H1 (cell line): ENCODE data around the gene TGM2. TPM values are rescaled to one million over a fixed set of nuclear protein-coding genes. Genes with fewer than 3 reads are reported as not detected.

Experiments
- CTCF ChIA-PET: fragments of 300-600 bp; sonication (Branson Sonifier 250); formaldehyde crosslinking; loops from one replicate; lab custom pipeline; 2021; ENCODE audit not compliant: partially characterized antibody; lab: Charles Lee
- POLR2A ChIA-PET: fragments of 300-600 bp; sonication (Branson Sonifier 250); formaldehyde crosslinking; loops from one replicate; lab custom pipeline; 2021; ENCODE audit warnings: inconsistent platforms; ENCODE audit not compliant: partially characterized antibody; lab: Charles Lee
- DNase-seq, 2 experiments: peaks; one replicate each; pipeline versions ENCODE4 v3.0.0 to v3.0.0-alpha.2; 2010 to 2022; ENCODE audit warnings: low spot score in 2 of 2, low read depth in 1 of 2, mixed read lengths in 1 of 2
- FAIRE-seq: peaks from 2 replicates; lab custom pipeline; 2011; peaks lifted over from hg19 to GRCh38; lab: Jason Lieb, UNC
- H2AFZ ChIP-seq: 2 replicates; pipeline ENCODE4 v1.8.1; 2012; ENCODE audit warnings: low read length, inconsistent platforms
- H2AK5ac ChIP-seq: 2 replicates; pipeline ENCODE4 v1.6.1; 2013; ENCODE audit warnings: low read depth, low read length
- H2BK120ac ChIP-seq: replicated peaks from 2 replicates; pipeline ENCODE3; 2013; ENCODE audit warnings: low read depth, low read length, inconsistent platforms
- H2BK12ac ChIP-seq: 2 replicates; pipeline ENCODE4 v1.6.1; 2013; ENCODE audit warnings: low read depth, low read length
- H2BK15ac ChIP-seq: 2 replicates; pipeline ENCODE4 v1.6.1; 2013; ENCODE audit warnings: low read length
- H2BK20ac ChIP-seq: 2 replicates; pipeline ENCODE4 v1.6.1; 2013; ENCODE audit warnings: low read length
- H2BK5ac ChIP-seq: 2 replicates; pipeline ENCODE4 v1.6.1; 2013; ENCODE audit warnings: low read depth, low read length
- H3K14ac ChIP-seq: 2 replicates; pipeline ENCODE4 v1.6.1; 2013; ENCODE audit warnings: inconsistent platforms; ENCODE audit not compliant: insufficient read length
- H3K18ac ChIP-seq: 2 replicates; pipeline ENCODE4 v1.6.1; 2013; ENCODE audit warnings: low read length; ENCODE audit errors: extremely low read depth
- H3K23ac ChIP-seq: 2 replicates; pipeline ENCODE4 v1.6.1; 2013; ENCODE audit warnings: inconsistent platforms; ENCODE audit not compliant: insufficient read length
- H3K23me2 ChIP-seq: 2 replicates; pipeline ENCODE4 v1.6.1; 2013; ENCODE audit warnings: low read depth, low read length
- H3K27ac ChIP-seq: 2 replicates; pipeline ENCODE4 v1.6.1; 2011; ENCODE audit warnings: low read depth, low read length, inconsistent platforms
- H3K27me3 ChIP-seq, 4 experiments: replicated peaks in 1 of 4; 1 replicate in 1 of 4; 2 replicates in 3 of 4; pipeline versions ENCODE4 v1.6.1 to v1.8.1; 2011 to 2013; ENCODE audit warnings: low read length in 3 of 4, mild to moderate bottlenecking in 3 of 4, inconsistent platforms in 2 of 4, mixed read lengths in 2 of 4, moderate library complexity in 1 of 4; ENCODE audit not compliant: control insufficient read depth in 3 of 4, insufficient read depth in 3 of 4; ENCODE audit errors: extremely low read depth in 1 of 4
- H3K36me3 ChIP-seq, 4 experiments: 2 replicates each; pipeline versions ENCODE4 v1.6.1 to v1.8.1; 2011 to 2013; ENCODE audit warnings: mild to moderate bottlenecking in 4 of 4, low read length in 3 of 4, moderate library complexity in 2 of 4, control low read depth in 1 of 4, inconsistent platforms in 1 of 4; ENCODE audit not compliant: insufficient read depth in 4 of 4, control insufficient read depth in 2 of 4
- H3K4ac ChIP-seq: replicated peaks from 2 replicates; pipeline ENCODE3; 2013; ENCODE audit warnings: low read length, low read depth, mixed read lengths, inconsistent platforms; ENCODE audit not compliant: insufficient read length
- H3K4me1 ChIP-seq, 4 experiments: replicated peaks in 1 of 4; 1 replicate in 1 of 4; 2 replicates in 3 of 4; pipeline versions ENCODE4 v1.6.1 to v1.8.1; 2011 to 2013; ENCODE audit warnings: low read length in 3 of 4, inconsistent platforms in 2 of 4, mixed read lengths in 1 of 4; ENCODE audit not compliant: insufficient read depth in 4 of 4, control insufficient read depth in 3 of 4
- H3K4me2 ChIP-seq, 2 experiments: 2 replicates each; pipeline versions ENCODE4 v1.6.1 to v1.8.1; 2011 to 2013; ENCODE audit warnings: low read depth in 2 of 2, low read length in 2 of 2, control low read depth in 1 of 2, inconsistent platforms in 1 of 2, mild to moderate bottlenecking in 1 of 2; ENCODE audit not compliant: insufficient read depth in 1 of 2
- H3K4me3 ChIP-seq, 4 experiments: fragments of 200-600, 300-600 bp in 1 of 4; sonication (generic), shearing (Covaris generic), sonication (Bioruptor Twin) in 1 of 4; 2 replicates each; pipeline versions ENCODE4 v1.5.1 to v1.8.1; 2011 to 2016; ENCODE audit warnings: low read length in 4 of 4, low read depth in 3 of 4, control low read depth in 2 of 4, inconsistent platforms in 2 of 4, mild to moderate bottlenecking in 2 of 4, mixed read lengths in 1 of 4, moderate library complexity in 1 of 4; ENCODE audit not compliant: insufficient read depth in 2 of 4; ENCODE audit errors: extremely low read depth in 1 of 4
- H3K56ac ChIP-seq: replicated peaks from 2 replicates; pipeline ENCODE3; 2013; ENCODE audit warnings: low read depth, mild to moderate bottlenecking, mixed read lengths, low read length, inconsistent platforms; ENCODE audit not compliant: insufficient read length
- H3K79me1 ChIP-seq: 2 replicates; pipeline ENCODE4 v1.6.1; 2013; ENCODE audit warnings: low read depth, low read length, control low read depth
- H3K79me2 ChIP-seq, 2 experiments: 2 replicates each; pipeline versions ENCODE4 v1.6.1 to v1.8.1; 2012 to 2013; ENCODE audit warnings: low read length in 2 of 2, mild to moderate bottlenecking in 2 of 2, inconsistent platforms in 1 of 2; ENCODE audit not compliant: insufficient read depth in 2 of 2, control insufficient read depth in 1 of 2
- H3K9ac ChIP-seq, 4 experiments: replicated peaks in 1 of 4; 1 replicate in 1 of 4; 2 replicates in 3 of 4; pipeline versions ENCODE4 v1.6.1 to v1.8.1; 2011 to 2013; ENCODE audit warnings: low read depth in 3 of 4, low read length in 3 of 4, control low read depth in 2 of 4, mild to moderate bottlenecking in 2 of 4, moderate library complexity in 2 of 4, inconsistent platforms in 1 of 4; ENCODE audit errors: extremely low read depth in 1 of 4
- H3K9me3 ChIP-seq, 2 experiments: 2 replicates each; pipeline versions ENCODE4 v1.6.1 to v1.8.1; 2012 to 2013; ENCODE audit warnings: mild to moderate bottlenecking in 2 of 2, moderate library complexity in 2 of 2, control low read depth in 1 of 2, inconsistent platforms in 1 of 2, low read depth in 1 of 2, low read length in 1 of 2, mixed read lengths in 1 of 2; ENCODE audit not compliant: insufficient read depth in 2 of 2
- H4K20me1 ChIP-seq, 2 experiments: replicated peaks in 1 of 2; 2 replicates each; pipeline versions ENCODE3 to v1.8.1; 2011 to 2013; ENCODE audit warnings: inconsistent platforms in 2 of 2, low read length in 2 of 2, mild to moderate bottlenecking in 1 of 2; ENCODE audit not compliant: insufficient read depth in 2 of 2, control insufficient read depth in 1 of 2
- H4K5ac ChIP-seq: 2 replicates; pipeline ENCODE4 v1.6.1; 2013; ENCODE audit warnings: low read length, low read depth, mixed read lengths, inconsistent platforms; ENCODE audit not compliant: insufficient read length
- H4K8ac ChIP-seq: 2 replicates; pipeline ENCODE4 v1.8.0; 2013; ENCODE audit warnings: mild to moderate bottlenecking, moderate library complexity, low read length, inconsistent platforms; ENCODE audit not compliant: insufficient read depth; ENCODE audit errors: extremely low read depth
- H4K91ac ChIP-seq: replicated peaks from 2 replicates; pipeline ENCODE3; 2013; ENCODE audit warnings: low read length, mixed read lengths, inconsistent platforms; ENCODE audit not compliant: insufficient read length
- ATF2 ChIP-seq: IDR thresholded peaks from 2 replicates; pipeline ENCODE4 v1.6.1; 2012; ENCODE audit warnings: low read length, inconsistent platforms
- BCL11A ChIP-seq, 2 experiments: IDR thresholded peaks; one replicate each; pipeline ENCODE4 v1.6.1; 2011; ENCODE audit warnings: low read depth in 2 of 2, low read length in 2 of 2, mild to moderate bottlenecking in 2 of 2
- CTCF ChIP-seq, 3 experiments: IDR thresholded peaks; 1 replicate in 2 of 3; 2 replicates in 1 of 3; pipeline versions ENCODE4 v1.5.1 to v1.6.1; 2011; ENCODE audit warnings: low read length in 3 of 3, mild to moderate bottlenecking in 3 of 3, inconsistent platforms in 2 of 3, low read depth in 1 of 3, moderate library complexity in 1 of 3; ENCODE audit not compliant: insufficient read depth in 1 of 3; ENCODE audit errors: control extremely low read depth in 1 of 3
- KDM5A ChIP-seq: fragments of 200-600 bp; IDR thresholded peaks from 2 replicates; pipeline ENCODE4 v1.7.1; 2012; ENCODE audit warnings: mild to moderate bottlenecking, low read length, inconsistent platforms, mixed read lengths
- TCF12 ChIP-seq: IDR thresholded peaks from 2 replicates; pipeline ENCODE4 v1.6.1; 2011; ENCODE audit warnings: low read depth, mild to moderate bottlenecking, low read length
- ZNF274 ChIP-seq: IDR thresholded peaks from 2 replicates; pipeline ENCODE4 v1.7.0; 2012; ENCODE audit warnings: low read length, borderline replicate concordance; ENCODE audit errors: extremely low read depth
- WGBS, 2 experiments: shearing (Covaris generic) in 1 of 2; methylation state at CpG; one replicate each; pipeline versions ENCODE4 v1.1.6 to v1.1.7; 2013 to 2015; ENCODE audit warnings: low lambda C conversion rate in 2 of 2, mixed read lengths in 2 of 2, inconsistent platforms in 1 of 2, low coverage in 1 of 2, missing lambda C conversion rate in 1 of 2; ENCODE audit not compliant: insufficient replicate concordance in 2 of 2, insufficient coverage in 1 of 2, insufficient read length in 1 of 2; ENCODE audit errors: extremely low coverage in 1 of 2, missing lambda C conversion rate in 1 of 2; 5-methylcytosine and 5-hydroxymethylcytosine counted together
- polyA plus RNA-seq, 7 experiments: library from polyadenylated mRNA; depleted of rRNA in 3 of 7; stranded (reverse) in 5 of 7; unstranded in 2 of 7; fragments of >200 nt in 5 of 7; fragments of 200-250 nt in 2 of 7; gene quantifications; 1 replicate in 5 of 7; 2 replicates in 1 of 7; 4 replicates in 1 of 7; pipeline versions ENCODE4 v1.2.1 to v1.2.3, GENCODE V29; 2011 to 2013; ENCODE audit warnings: missing spikeins in 2 of 7, mixed read lengths in 2 of 7
- total RNA-seq: library from RNA; stranded (reverse); fragmentation: NEBNext Ultra II Directional; extraction: Animal tissue kit (Norgen Biotek cat#: 25700); gene quantifications from 2 replicates; pipeline ENCODE4 v1.2.1, GENCODE V29; 2021

The TGM2 gene
- total and polyA plus RNA-seq, 2 of the 8 experiments (the other 6 are each of a cell fraction or from before 2014, with no cell fraction given): 0.86 to 1.0 TPM

- 93% methylated on average over 11 of the region's 14 CpGs; no CpG with 5 or more reads in 1 of the 2 experiments for WGBS, 2 experiments
- H2BK5ac ChIP-seq: no peak overlapping the region
- H3K18ac ChIP-seq: no peak overlapping the region
- no peak overlapping the region for H3K4me3 ChIP-seq
- H2BK15ac ChIP-seq: no peak overlapping the region
- H3K4me2 ChIP-seq: no peak overlapping the region
- FAIRE-seq: no peak
- H3K36me3 ChIP-seq: no peaks in the 10 kb centered on the region
- no peaks in the 10 kb centered on the region for H4K20me1 ChIP-seq
- H2BK12ac ChIP-seq: no peak overlapping the region
- no peak overlapping the region for H3K4ac ChIP-seq
- H3K23me2 ChIP-seq: no peaks in the 10 kb centered on the region
- no peaks in the 10 kb centered on the region for H3K27me3 ChIP-seq
- H4K8ac ChIP-seq: no peak overlapping the region; the same call in 1 of the 2 replicates
- no peaks in the 10 kb centered on the region for H3K79me1 ChIP-seq
- H3K23ac ChIP-seq: no peak overlapping the region
- H3K9me3 ChIP-seq: no peaks in the 10 kb centered on the region
- no peak overlapping the region for H3K56ac ChIP-seq
- H2BK20ac ChIP-seq: no peak overlapping the region
- no peak for DNase-seq
- H3K9ac ChIP-seq: no peak overlapping the region
- no peak overlapping the region for H3K14ac ChIP-seq
- no peak overlapping the region for H2AFZ ChIP-seq
- no peaks in the 10 kb centered on the region for H3K79me2 ChIP-seq
- no peaks in the 10 kb centered on the region; a peak in 1 of 7 replicates for H3K4me1 ChIP-seq
- POLR2A ChIA-PET: interaction anchor here (1.0 kb wide), 1 partner anchor 185 kb away, joined by 3 read pairs; no protein-coding TSS in a partner anchor
- H3K27ac ChIP-seq: no peak overlapping the region
- no peak overlapping the region for H2BK120ac ChIP-seq
- CTCF ChIA-PET: interaction anchor here (1.0 to 2.6 kb wide), 8 partner anchors 8 to 133 kb away, joined by 3 to 11 read pairs (median 5); partner anchors contain the start of gene TGM2
- H4K91ac ChIP-seq: no peak overlapping the region
- no peak overlapping the region for H2AK5ac ChIP-seq
- no peak overlapping the region for H4K5ac ChIP-seq
- TF ChIP-seq ZNF274: no peak
- no peak for TF ChIP-seq KDM5A
- TF ChIP-seq ATF2: no peak
- TF ChIP-seq TCF12: no peak
- no peak for TF ChIP-seq CTCF (IDR thresholded peaks at IDR 0.05; ENCODE audit: control extremely low read depth in 1 of 3, insufficient read depth in 1 of 3, low read depth in 1 of 3, low read length in 3 of 3)
- TF ChIP-seq BCL11A (IDR thresholded peaks at IDR 0.05; ENCODE audit: low read depth in 2 of 2, low read length in 2 of 2): no peak
Measured at GRCh38 chr20:38157635-38158495, 7.2 kb downstream of the TGM2 start.
